Neural cell (in vitro differentiated cells): ENCODE data around the gene TENT5C. TPM values are rescaled to one million over a fixed set of nuclear protein-coding genes. Genes with fewer than 3 reads are reported as not detected.

Source experiments
- H2AFZ ChIP-seq: fragments of 200-600, 300-800 bp; sonication (generic), shearing (Covaris generic); 2 replicates; pipeline ENCODE4 v1.6.0; 2014; ENCODE audit warnings: low read depth, mild to moderate bottlenecking, antibody characterized with exemption, low read length, moderate library complexity
- H3F3A ChIP-seq: fragments of 200-600 bp; shearing (Covaris generic); 2 replicates; pipeline ENCODE4 v1.6.1; 2016; ENCODE audit warnings: mild to moderate bottlenecking, moderate library complexity, mixed read lengths, antibody characterized with exemption, low read length; ENCODE audit not compliant: insufficient read depth, poor library complexity, severe bottlenecking
- H3K27ac ChIP-seq: fragments of 200-600, 300-800 bp; sonication (generic), shearing (Covaris generic); 2 replicates; pipeline ENCODE4 v1.5.1; 2014; ENCODE audit warnings: mild to moderate bottlenecking, low read length, moderate library complexity
- H3K27me3 ChIP-seq: fragments of 300-800, 200-600 bp; sonication (generic), shearing (Covaris generic); 2 replicates; pipeline ENCODE4 v1.6.0; 2014; ENCODE audit warnings: mild to moderate bottlenecking, low read depth, low read length, moderate library complexity; ENCODE audit not compliant: insufficient read depth
- H3K36me3 ChIP-seq: fragments of 300-800, 200-600 bp; sonication (generic), shearing (Covaris generic); 2 replicates; pipeline ENCODE4 v1.5.1; 2014; ENCODE audit warnings: mild to moderate bottlenecking, antibody characterized with exemption, low read length, moderate library complexity; ENCODE audit not compliant: insufficient read depth
- H3K4me2 ChIP-seq: fragments of 300-800, 200-600 bp; sonication (generic), shearing (Covaris generic); 2 replicates; pipeline ENCODE4 v1.6.0; 2014; ENCODE audit warnings: mild to moderate bottlenecking, low read length
- H3K4me3 ChIP-seq: fragments of 300-800, 200-600 bp; sonication (generic), shearing (Covaris generic); 2 replicates; pipeline ENCODE4 v1.5.1; 2014; ENCODE audit warnings: mild to moderate bottlenecking, low read length, moderate library complexity
- H3K79me2 ChIP-seq: fragments of 200-600 bp; shearing (Covaris generic); replicated peaks from 2 replicates; pipeline ENCODE4 v1.6.0; 2014; ENCODE audit warnings: mild to moderate bottlenecking, low read length, moderate library complexity; ENCODE audit not compliant: insufficient read depth
- H3K9ac ChIP-seq: fragments of 300-800, 200-600 bp; sonication (generic), shearing (Covaris generic); 2 replicates; pipeline ENCODE4 v1.6.1; 2016; ENCODE audit warnings: mild to moderate bottlenecking, low read length, mixed read lengths
- H3K9me2 ChIP-seq: fragments of 200-600 bp; shearing (Covaris generic); 2 replicates; pipeline ENCODE4 v1.6.1; 2016; ENCODE audit warnings: mild to moderate bottlenecking, low read length, mixed read lengths; ENCODE audit not compliant: insufficient read depth
- H3K9me3 ChIP-seq: fragments of 200-600, 300-800 bp; sonication (generic), shearing (Covaris generic); 2 replicates; pipeline ENCODE4 v1.6.1; 2016; ENCODE audit warnings: mild to moderate bottlenecking, mixed run types, low read length, moderate library complexity, mixed read lengths
- H4K20me1 ChIP-seq: fragments of 200-600 bp; shearing (Covaris generic); 2 replicates; pipeline ENCODE4 v1.6.1; 2016; ENCODE audit warnings: mild to moderate bottlenecking, mixed run types; ENCODE audit not compliant: insufficient read depth
- CTCF ChIP-seq: fragments of 450-650 bp; IDR thresholded peaks from 2 replicates; pipeline ENCODE4 v1.5.1; 2014; ENCODE audit warnings: antibody characterized with exemption, mild to moderate bottlenecking, moderate library complexity; ENCODE audit not compliant: poor library complexity, severe bottlenecking
- EP300 ChIP-seq: fragments of 450-650 bp; conservative IDR thresholded peaks from 2 replicates; pipeline ENCODE4 v1.6.1; 2014; ENCODE audit warnings: antibody characterized with exemption, mild to moderate bottlenecking, moderate library complexity; ENCODE audit not compliant: poor library complexity, severe bottlenecking
- EZH2 ChIP-seq: fragments of 200-600, 300-800 bp; shearing (Covaris generic), sonication (generic); IDR thresholded peaks from 2 replicates; pipeline ENCODE4 v1.6.1; 2014; ENCODE audit warnings: antibody characterized with exemption, low read length, borderline replicate concordance, mild to moderate bottlenecking; ENCODE audit not compliant: insufficient read depth, poor library complexity, severe bottlenecking
- MXI1 ChIP-seq: fragments of 450-650 bp; conservative IDR thresholded peaks from 2 replicates; pipeline ENCODE4 v1.6.1; 2014; ENCODE audit warnings: antibody characterized with exemption, mild to moderate bottlenecking; ENCODE audit not compliant: poor library complexity, severe bottlenecking
- POLR2AphosphoS5 ChIP-seq: IDR thresholded peaks from 2 replicates; pipeline ENCODE4 v1.6.1; 2012
- RAD21 ChIP-seq: fragments of 450-650 bp; conservative IDR thresholded peaks from 2 replicates; pipeline ENCODE4 v1.6.1; 2014; ENCODE audit warnings: antibody characterized with exemption, mild to moderate bottlenecking, moderate library complexity
- REST ChIP-seq: IDR thresholded peaks from 2 replicates; pipeline ENCODE4 v1.6.1; 2012; ENCODE audit warnings: borderline replicate concordance
- SMC3 ChIP-seq: fragments of 450-650 bp; conservative IDR thresholded peaks from 2 replicates; pipeline ENCODE4 v1.6.1; 2014; ENCODE audit warnings: antibody characterized with exemption, mild to moderate bottlenecking, moderate library complexity; ENCODE audit not compliant: poor library complexity
- TAF1 ChIP-seq: IDR thresholded peaks from 2 replicates; pipeline ENCODE4 v1.6.1; 2012; ENCODE audit warnings: low read depth
- polyA plus RNA-seq: library from polyadenylated mRNA; depleted of rRNA; stranded (reverse); fragments of >200 nt; gene quantifications from 2 replicates; pipeline ENCODE4 v1.2.3, GENCODE V29; 2014

Gene TENT5C
- polyA plus RNA-seq, 1 donor from 2014 or later: 0.05 TPM

GRCh38 chr1:117600325-117600943 is 5.4 kb upstream of the TENT5C start:
- no peak overlapping the region for H3K4me3 ChIP-seq
- H3K27me3 ChIP-seq: peaks cover 7% of the 10 kb centered on the region
- no peaks in the 10 kb centered on the region for H3K9me3 ChIP-seq
- H3K9me2 ChIP-seq: no peaks in the 10 kb centered on the region
- H3K36me3 ChIP-seq: no peaks in the 10 kb centered on the region
- no peak overlapping the region for H3K27ac ChIP-seq
- no peaks in the 10 kb centered on the region for H4K20me1 ChIP-seq
- no peak overlapping the region for H3K4me2 ChIP-seq
- no peak overlapping the region for H3K9ac ChIP-seq
- no peaks in the 10 kb centered on the region for H3K79me2 ChIP-seq
- TF ChIP-seq SMC3 (no peak), MXI1 (no peak), EP300 (no peak), EZH2 (no peak), TAF1 (no peak), CTCF (no peak), POLR2AphosphoS5 (no peak), REST (no peak), RAD21 (no peak)
- no peak overlapping the region for H2AFZ ChIP-seq
- H3F3A ChIP-seq: no peaks in the 10 kb centered on the region

GRCh38 chr1:117600966-117601365 is 4.9 kb upstream of the TENT5C start:
- Histone ChIP-seq H3K4me3 (no peak overlapping the region), H3K27ac (no peak overlapping the region), H2AFZ (no peak overlapping the region), H3K9ac (no peak overlapping the region), H4K20me1 (no peaks in the 10 kb centered on the region), H3K27me3 (peaks cover 9% of the 10 kb centered on the region), H3K9me3 (no peaks in the 10 kb centered on the region), H3K36me3 (no peaks in the 10 kb centered on the region), H3K9me2 (no peaks in the 10 kb centered on the region), H3K4me2 (no peak overlapping the region), H3K79me2 (no peaks in the 10 kb centered on the region), H3F3A (no peaks in the 10 kb centered on the region)
- TF ChIP-seq RAD21 (no peak), EP300 (no peak), CTCF (no peak), TAF1 (no peak), REST (no peak), EZH2 (no peak), POLR2AphosphoS5 (no peak), SMC3 (no peak)
